ENCODE measurements around the gene MAGI2. TPM values are rescaled to one million over a fixed set of nuclear protein-coding genes. Genes with fewer than 3 reads are reported as not detected.

Gene MAGI2
- total and polyA plus RNA-seq, 2 of the 13 experiments (the other 11 are each of a cell fraction or from before 2014, with no cell fraction given) = 1.5 to 3.8 TPM

GRCh38 chr7:78412216-78412858 is 1041.1 kb downstream of the MAGI2 start:
- no peaks in the 10 kb centered on the region for H4K20me1 ChIP-seq (ENCODE audit: insufficient read depth, low read length)
- CTCF ChIA-PET (ENCODE audit: low intra/inter-chr PET ratio, low total read pairs) = no interaction called here
- BruUV-seq (replicated peaks) = no TSS peak
- intact Hi-C loops (cut with micrococcal nuclease; ENCODE audit: unreplicated experiment) (no loop called here), in situ Hi-C loops (cut with HindIII; ENCODE audit: extremely low pct_ligation_motif_present, low pct_unique_long_range_greater_than_20kb) (no loop called here)
- no peaks in the 10 kb centered on the region for H3K27me3 ChIP-seq (ENCODE audit: control insufficient read depth in 1 of 2, insufficient read depth in 2 of 2, low read length in 2 of 2)
- no peaks in the 10 kb centered on the region for H3K79me2 ChIP-seq (ENCODE audit: insufficient read depth, low read length)
- no peak overlapping the region for H3K9ac ChIP-seq (ENCODE audit: insufficient read depth, low read depth, low read length)
- ATAC-seq = no peak
- H3K9me3 ChIP-seq (ENCODE audit: low read length) = no peaks in the 10 kb centered on the region
- FAIRE-seq = no peak
- H2AFZ ChIP-seq (ENCODE audit: low read length) = no peak overlapping the region
- WGBS (ENCODE audit: low lambda C conversion rate) = 21% methylated on average over 3 of the region's 3 CpGs
- H3K4me3 ChIP-seq (replicated peaks in 1 of 3; ENCODE audit: insufficient read depth in 1 of 3, low read depth in 2 of 3, low read length in 3 of 3) = no peak overlapping the region
- H3K4me1 ChIP-seq (ENCODE audit: insufficient read depth, low read length) = no peaks in the 10 kb centered on the region
- POLR2A ChIA-PET = no interaction called here
- DNase-seq (ENCODE audit: low spot score) = no peak
- no peak overlapping the region for H3K27ac ChIP-seq (ENCODE audit: extremely low read length, insufficient read depth, low read length)
- no peaks in the 10 kb centered on the region for H3K36me3 ChIP-seq (replicated peaks in 1 of 2; ENCODE audit: control insufficient read depth in 1 of 2, insufficient read depth in 2 of 2, low read length in 2 of 2)
- no peak overlapping the region for H3K4me2 ChIP-seq (ENCODE audit: low read depth, low read length)
- TF ChIP-seq ATAD3A (CRISPR knock-in tag; IDR thresholded peaks at IDR 0.05) (no peak), CBX5 (CRISPR knock-in tag; IDR thresholded peaks at IDR 0.05; ENCODE audit: borderline replicate concordance) (no peak), PITX1 (CRISPR knock-in tag; IDR thresholded peaks at IDR 0.05) (no peak), ZNF747 (CRISPR knock-in tag; IDR thresholded peaks at IDR 0.05; ENCODE audit: borderline replicate concordance) (no peak), MEIS1 (CRISPR knock-in tag; IDR thresholded peaks at IDR 0.05; ENCODE audit: borderline replicate concordance) (no peak), ZNF615 (CRISPR knock-in tag; IDR thresholded peaks at IDR 0.05; ENCODE audit: borderline replicate concordance) (no peak), KLF13 (CRISPR knock-in tag; IDR thresholded peaks at IDR 0.05) (no peak), TBX2 (CRISPR knock-in tag; IDR thresholded peaks at IDR 0.05; ENCODE audit: borderline replicate concordance) (no peak), CSRNP2 (CRISPR knock-in tag; conservative IDR thresholded peaks at IDR 0.05; ENCODE audit: low read depth) (no peak), NFYC (CRISPR knock-in tag; IDR thresholded peaks at IDR 0.05) (no peak), ZNF33A (CRISPR knock-in tag; IDR thresholded peaks at IDR 0.05; ENCODE audit: borderline replicate concordance) (no peak), ZSCAN25 (CRISPR knock-in tag; IDR thresholded peaks at IDR 0.05) (no peak), MAFG (CRISPR knock-in tag; IDR thresholded peaks at IDR 0.05) (no peak), ISX (CRISPR knock-in tag; conservative IDR thresholded peaks at IDR 0.05) (no peak)
- TF ChIP-seq, protein P1, sequence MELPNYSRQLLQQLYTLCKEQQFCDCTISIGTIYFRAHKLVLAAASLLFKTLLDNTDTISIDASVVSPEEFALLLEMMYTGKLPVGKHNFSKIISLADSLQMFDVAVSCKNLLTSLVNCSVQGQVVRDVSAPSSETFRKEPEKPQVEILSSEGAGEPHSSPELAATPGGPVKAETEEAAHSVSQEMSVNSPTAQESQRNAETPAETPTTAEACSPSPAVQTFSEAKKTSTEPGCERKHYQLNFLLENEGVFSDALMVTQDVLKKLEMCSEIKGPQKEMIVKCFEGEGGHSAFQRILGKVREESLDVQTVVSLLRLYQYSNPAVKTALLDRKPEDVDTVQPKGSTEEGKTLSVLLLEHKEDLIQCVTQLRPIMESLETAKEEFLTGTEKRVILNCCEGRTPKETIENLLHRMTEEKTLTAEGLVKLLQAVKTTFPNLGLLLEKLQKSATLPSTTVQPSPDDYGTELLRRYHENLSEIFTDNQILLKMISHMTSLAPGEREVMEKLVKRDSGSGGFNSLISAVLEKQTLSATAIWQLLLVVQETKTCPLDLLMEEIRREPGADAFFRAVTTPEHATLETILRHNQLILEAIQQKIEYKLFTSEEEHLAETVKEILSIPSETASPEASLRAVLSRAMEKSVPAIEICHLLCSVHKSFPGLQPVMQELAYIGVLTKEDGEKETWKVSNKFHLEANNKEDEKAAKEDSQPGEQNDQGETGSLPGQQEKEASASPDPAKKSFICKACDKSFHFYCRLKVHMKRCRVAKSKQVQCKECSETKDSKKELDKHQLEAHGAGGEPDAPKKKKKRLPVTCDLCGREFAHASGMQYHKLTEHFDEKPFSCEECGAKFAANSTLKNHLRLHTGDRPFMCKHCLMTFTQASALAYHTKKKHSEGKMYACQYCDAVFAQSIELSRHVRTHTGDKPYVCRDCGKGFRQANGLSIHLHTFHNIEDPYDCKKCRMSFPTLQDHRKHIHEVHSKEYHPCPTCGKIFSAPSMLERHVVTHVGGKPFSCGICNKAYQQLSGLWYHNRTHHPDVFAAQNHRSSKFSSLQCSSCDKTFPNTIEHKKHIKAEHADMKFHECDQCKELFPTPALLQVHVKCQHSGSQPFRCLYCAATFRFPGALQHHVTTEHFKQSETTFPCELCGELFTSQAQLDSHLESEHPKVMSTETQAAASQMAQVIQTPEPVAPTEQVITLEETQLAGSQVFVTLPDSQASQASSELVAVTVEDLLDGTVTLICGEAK (IDR thresholded peaks at IDR 0.05) = no peak
- TF ChIP-seq, protein P1 (CRISPR knock-in tag; IDR thresholded peaks at IDR 0.05) = no peak
